RWPE1 (cell line): ENCODE data around the gene ALDH1L1.

Experiments
- CTCF ChIA-PET: fragments of 350-600 bp; sonication (Branson Sonifier 250); formaldehyde crosslinking; extraction: SDS; loops from one replicate; lab custom pipeline; 2021; lab: Yijun Ruan, JAX
- POLR2A ChIA-PET: fragments of 400-600 bp; formaldehyde crosslinking; extraction: SDS; loops from one replicate; lab custom pipeline; 2020; ENCODE audit warnings: antibody characterized with exemption; ENCODE audit not compliant: low non-redundant PET; lab: Yijun Ruan, JAX
- DNase-seq: peaks from one replicate; pipeline ENCODE4 v3.0.0; 2012; ENCODE audit warnings: low spot score
- H3K27ac ChIP-seq: fragments of 450-650 bp; 2 replicates; pipeline ENCODE4 v1.5.1; 2017
- CTCF ChIP-seq: fragments of 450-650 bp; conservative IDR thresholded peaks from 2 replicates; pipeline ENCODE4 v1.5.1; 2017; ENCODE audit warnings: low read depth, mild to moderate bottlenecking

Gene ALDH1L1

DNA sequence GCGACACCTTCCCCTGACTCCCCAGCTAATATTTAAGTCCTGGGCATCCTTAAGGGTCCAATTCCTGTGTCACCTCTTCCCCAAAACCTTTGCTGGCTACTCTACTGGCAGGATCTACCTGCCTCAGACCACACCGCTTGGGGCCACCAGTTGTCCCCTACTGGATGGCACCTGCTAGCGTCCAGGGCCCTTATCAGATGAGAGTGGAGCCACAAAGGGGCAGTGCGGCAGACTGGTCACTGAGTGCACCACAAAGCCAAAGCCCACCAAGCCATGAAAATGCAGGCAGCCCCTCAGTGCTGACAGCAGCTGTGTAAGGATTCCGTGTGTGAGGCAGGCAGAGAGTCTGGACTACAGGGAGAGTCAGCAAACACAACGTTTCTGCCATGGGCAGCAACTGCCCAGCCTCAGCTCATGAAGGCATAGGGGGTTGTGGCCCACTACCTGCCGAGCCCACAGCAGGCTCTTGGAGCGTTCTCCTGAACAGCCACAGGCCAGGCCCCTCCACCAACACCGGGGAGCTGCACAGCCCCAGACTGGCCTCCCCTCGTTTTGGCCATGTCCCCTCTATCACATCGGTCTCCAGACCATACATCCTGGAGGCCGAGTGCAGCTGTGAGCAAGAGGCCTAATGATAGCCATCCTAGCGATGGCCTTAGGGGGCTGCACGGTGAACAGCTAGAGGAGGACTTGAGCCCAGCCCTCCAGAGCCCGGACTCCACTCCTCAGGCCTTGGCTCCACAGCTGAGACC lies 32.3 kb downstream of the ALDH1L1 start:
- no peak overlapping the region for H3K27ac ChIP-seq
- POLR2A ChIA-PET, result no interaction called here
- DNase-seq, result no peak
- TF ChIP-seq CTCF, result no peak
- CTCF ChIA-PET, result interaction anchor here (1.4 kb wide), 1 partner anchor 14 kb away, joined by 4 read pairs; no protein-coding TSS in a partner anchor

- H3K27ac ChIP-seq, result no peak overlapping the region
- DNase-seq, result no peak
- no peak for TF ChIP-seq CTCF
- POLR2A ChIA-PET, result no interaction called here
- CTCF ChIA-PET, result no interaction called here
Measured at GRCh38 chr3:126147147-126147931, 33.0 kb downstream of the ALDH1L1 start.

- ChIA-PET POLR2A (no interaction called here), CTCF (interaction anchor here (0.6 kb wide), 1 partner anchor 16 kb away, joined by 4 read pairs; no protein-coding TSS in a partner anchor)
- no peak for TF ChIP-seq CTCF
- no peak overlapping the region for H3K27ac ChIP-seq
- no peak for DNase-seq
Measured at GRCh38 chr3:126146525-126147146, 33.8 kb downstream of the ALDH1L1 start.

DNA sequence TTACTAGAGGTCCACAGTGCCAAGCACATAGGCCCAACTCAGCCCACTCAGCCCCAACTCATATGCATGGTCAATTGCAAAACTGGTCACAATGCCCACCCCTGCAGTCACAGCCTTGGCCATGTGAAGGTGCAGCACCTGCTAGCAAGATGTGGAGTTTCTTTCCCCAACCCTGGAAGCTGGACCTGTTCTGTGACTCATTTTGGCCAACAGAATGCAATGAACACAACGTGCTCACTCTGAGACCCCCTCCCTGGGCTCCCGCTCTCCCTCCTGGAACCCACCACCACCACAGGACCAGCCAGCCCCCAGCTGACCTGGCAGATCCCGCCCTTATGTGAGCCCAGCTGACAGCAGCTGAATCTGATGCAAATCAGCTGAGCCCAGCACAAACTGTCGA lies 34.4 kb downstream of the ALDH1L1 start:
- TF ChIP-seq CTCF, result no peak
- ChIA-PET POLR2A (no interaction called here), CTCF (interaction anchor here (0.6 kb wide), 1 partner anchor 17 kb away, joined by 4 read pairs; no protein-coding TSS in a partner anchor)
- DNase-seq, result no peak
- no peak overlapping the region for H3K27ac ChIP-seq

- POLR2A ChIA-PET, result no interaction called here
- DNase-seq, result no peak
- CTCF ChIA-PET, result no interaction called here
Measured at GRCh38 chr3:126142652-126143051, 37.7 kb downstream of the ALDH1L1 start.

More at GRCh38 chr3:126142652-126143051, 37.7 kb downstream of the ALDH1L1 start:
- no peak overlapping the region for H3K27ac ChIP-seq
- TF ChIP-seq CTCF, result no peak
